Activated CD8-positive, alpha-beta memory T cell treated with anti-CD3 and anti-CD28 coated beads, Interleukin-2, amount 10 ng/mL, durations not matched to agents 7 days and 5 days (primary cell): ENCODE measurements around the gene BMERB1. TPM values are rescaled to one million over a fixed set of nuclear protein-coding genes. Genes with fewer than 3 reads are reported as not detected.
A peak's percentile ranks its signal among the peaks of the same experiment; 100 is the strongest.

ENCODE experiments used
- ATAC-seq: fragments of 150-1000 bp; cut with Tn5 transposase; one replicate; pipeline ENCODE4 v1.10.0; 2021; ENCODE audit warnings: moderate library complexity
- CTCF ChIA-PET: fragments of 350-600 bp; sonication (Branson Sonifier 250); formaldehyde crosslinking; loops from one replicate; lab custom pipeline; 2021; ENCODE audit warnings: antibody characterized with exemption; lab: Charles Lee
- DNase-seq: peaks from one replicate; pipeline ENCODE4 v3.0.0-alpha.2; 2020
- H3K27ac Mint-ChIP-seq: one replicate; pipeline ENCODE4 v1.8.0; 2021; ENCODE audit warnings: mild to moderate bottlenecking, mixed read lengths
- H3K27me3 Mint-ChIP-seq: one replicate; pipeline ENCODE4 v1.8.0; 2021; ENCODE audit warnings: mixed read lengths
- H3K36me3 Mint-ChIP-seq: one replicate; pipeline ENCODE4 v1.8.0; 2021; ENCODE audit warnings: mild to moderate bottlenecking, mixed read lengths
- H3K4me1 Mint-ChIP-seq: one replicate; pipeline ENCODE4 v1.8.0; 2021; ENCODE audit warnings: mixed read lengths
- H3K4me3 Mint-ChIP-seq: one replicate; pipeline ENCODE4 v1.8.0; 2021; ENCODE audit warnings: mild to moderate bottlenecking, moderate library complexity, mixed read lengths
- H3K9me3 Mint-ChIP-seq: one replicate; pipeline ENCODE4 v1.8.0; 2022; ENCODE audit warnings: low read depth, mixed read lengths
- total RNA-seq, 2 experiments: library from RNA; stranded (reverse); gene quantifications; one replicate each; pipeline ENCODE4 v1.2.3, GENCODE V29; 2021

BMERB1 gene
- total RNA-seq, 2 experiments from 2014 or later = 4.5 to 11.9 TPM

GRCh38 chr16:15636392-15636873, 202.0 kb downstream of the BMERB1 start:
- ATAC-seq = peak; percentile 49
- CTCF ChIA-PET = no interaction called here
- Mint-ChIP-seq H3K4me1 (peaks cover 57% of the 10 kb centered on the region), H3K27ac (peak overlapping the region; percentile 80), H3K36me3 (peaks cover 69% of the 10 kb centered on the region), H3K4me3 (peak overlapping the region; percentile 0), H3K27me3 (no peaks in the 10 kb centered on the region), H3K9me3 (no peaks in the 10 kb centered on the region)
- DNase-seq = peak; percentile 36

Other genes starting within 250 kb of the BMERB1 start
- 10 to 100 TPM; 20.9 to 22.5 TPM for gene NPIPA5, start 56.3 kb upstream of the BMERB1 start, total RNA-seq
- gene MPV17L, start 38.8 kb upstream of the BMERB1 start, total RNA-seq = under 1 TPM in 1 of 2 experiments, not detected in 1; 0.26 TPM
- 10 to 100 TPM; 67.7 to 75.3 TPM for gene MARF1, start 208.6 kb downstream of the BMERB1 start, total RNA-seq
- 100 to 1,000 TPM; 127 to 138 TPM for gene NDE1, start 215.7 kb downstream of the BMERB1 start, total RNA-seq